GM11168 (cell line): ENCODE data around the gene CNKSR1.

ENCODE experiments used
- in situ Hi-C: fragments of 300-500 bp; cut with MboI; formaldehyde crosslinking; loops from one replicate; pipeline ENCODE4 v1.12.0; 2022; ENCODE audit warnings: low sequenced_read_pairs; ENCODE audit not compliant: unreplicated experiment

CNKSR1 gene

DNA sequence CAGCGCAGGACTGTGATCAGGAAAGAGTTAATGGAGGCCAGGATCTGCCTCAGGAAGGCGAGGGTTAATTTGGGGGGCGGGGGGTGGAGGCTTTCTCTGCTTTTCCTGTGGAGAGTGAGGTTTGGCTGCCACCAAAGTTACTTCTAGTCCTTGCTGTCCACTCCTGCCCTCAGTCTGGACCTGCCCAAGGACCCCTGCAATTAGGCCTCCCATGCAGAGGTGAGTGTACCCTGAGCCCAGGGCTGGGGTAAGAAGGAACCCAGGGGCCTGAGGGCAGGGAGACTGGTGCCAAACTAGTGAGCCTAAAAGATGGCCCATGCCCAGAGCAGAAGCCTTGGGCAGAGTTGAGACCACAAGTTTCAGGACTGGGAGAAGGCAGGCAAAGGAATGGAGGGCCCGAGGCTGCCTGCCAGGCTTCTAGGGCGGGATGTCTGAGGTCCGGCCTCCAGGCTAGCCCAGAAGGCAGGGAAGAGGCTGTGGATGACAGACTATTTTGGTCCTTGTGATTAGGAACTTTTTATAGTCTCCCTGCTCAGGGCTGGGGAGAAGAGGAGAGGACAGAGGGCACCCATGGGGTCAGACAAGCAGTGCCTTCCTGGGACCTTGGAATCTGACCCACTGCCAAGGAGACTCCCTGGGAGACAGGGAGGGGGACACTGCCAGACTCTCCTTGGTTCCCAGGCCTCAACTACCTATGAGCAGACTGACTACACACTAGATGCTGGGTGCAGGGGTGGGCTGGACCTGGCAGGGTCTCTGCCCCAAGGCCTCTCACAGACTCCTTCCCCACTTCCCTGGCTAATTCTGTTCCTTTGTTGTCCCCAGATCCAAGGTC, 18.2 kb upstream of the CNKSR1 start, which contains the start of gene FAM110D:
Gene FAM110D, plus strand, starts transcription at position 172 of the 835 bp plus-strand sequence. CDS start 2,213 bp downstream, outside the sequence.
- in situ Hi-C loops, result no loop called here

GRCh38 chr1:26159743-26160039, 17.6 kb upstream of the CNKSR1 start:
- in situ Hi-C loops, result no loop called here

DNA sequence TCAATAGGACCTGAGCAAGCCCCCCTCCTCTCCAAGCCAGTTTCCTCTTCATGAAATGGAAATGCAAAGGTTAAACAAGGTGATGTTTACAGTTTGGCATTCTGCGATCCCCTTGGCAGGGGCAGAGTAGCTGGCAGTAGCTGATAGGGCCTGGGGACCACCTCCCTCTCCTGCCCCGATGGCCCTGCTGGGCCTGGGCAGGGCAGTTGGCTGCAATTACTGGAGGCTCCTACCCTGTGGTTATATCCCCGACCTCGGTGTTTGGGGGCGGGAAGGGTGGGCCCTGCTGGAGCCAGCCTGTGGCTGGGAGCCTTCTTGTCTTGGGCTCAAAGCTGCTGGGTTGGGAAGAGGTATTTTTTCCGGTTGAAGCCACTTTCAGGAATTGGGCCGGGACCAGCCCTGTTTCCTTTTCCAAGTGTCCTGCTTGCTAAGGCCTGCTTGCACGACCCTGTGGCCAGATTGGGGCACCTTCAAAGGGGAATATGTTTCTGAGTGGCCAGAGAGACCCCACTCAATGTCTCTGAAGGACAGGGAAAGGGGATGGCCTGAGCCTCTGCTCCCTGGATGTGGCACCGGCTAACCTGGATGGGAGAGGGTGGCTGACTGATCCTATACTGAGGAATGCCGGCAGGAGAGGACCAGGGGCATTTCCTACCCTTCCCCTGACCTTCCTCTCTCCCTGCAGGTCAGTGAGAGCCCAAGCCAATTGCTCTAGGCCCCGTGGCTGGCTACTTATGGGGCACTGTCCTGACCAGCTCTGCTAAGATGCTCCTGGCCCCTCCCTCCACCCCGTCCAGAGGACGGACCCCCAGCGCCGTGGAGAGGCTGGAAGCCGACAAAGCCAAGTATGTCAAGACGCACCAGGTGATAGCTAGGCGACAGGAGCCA, 16.5 kb upstream of the CNKSR1 start:
- in situ Hi-C loops, result no loop called here

DNA sequence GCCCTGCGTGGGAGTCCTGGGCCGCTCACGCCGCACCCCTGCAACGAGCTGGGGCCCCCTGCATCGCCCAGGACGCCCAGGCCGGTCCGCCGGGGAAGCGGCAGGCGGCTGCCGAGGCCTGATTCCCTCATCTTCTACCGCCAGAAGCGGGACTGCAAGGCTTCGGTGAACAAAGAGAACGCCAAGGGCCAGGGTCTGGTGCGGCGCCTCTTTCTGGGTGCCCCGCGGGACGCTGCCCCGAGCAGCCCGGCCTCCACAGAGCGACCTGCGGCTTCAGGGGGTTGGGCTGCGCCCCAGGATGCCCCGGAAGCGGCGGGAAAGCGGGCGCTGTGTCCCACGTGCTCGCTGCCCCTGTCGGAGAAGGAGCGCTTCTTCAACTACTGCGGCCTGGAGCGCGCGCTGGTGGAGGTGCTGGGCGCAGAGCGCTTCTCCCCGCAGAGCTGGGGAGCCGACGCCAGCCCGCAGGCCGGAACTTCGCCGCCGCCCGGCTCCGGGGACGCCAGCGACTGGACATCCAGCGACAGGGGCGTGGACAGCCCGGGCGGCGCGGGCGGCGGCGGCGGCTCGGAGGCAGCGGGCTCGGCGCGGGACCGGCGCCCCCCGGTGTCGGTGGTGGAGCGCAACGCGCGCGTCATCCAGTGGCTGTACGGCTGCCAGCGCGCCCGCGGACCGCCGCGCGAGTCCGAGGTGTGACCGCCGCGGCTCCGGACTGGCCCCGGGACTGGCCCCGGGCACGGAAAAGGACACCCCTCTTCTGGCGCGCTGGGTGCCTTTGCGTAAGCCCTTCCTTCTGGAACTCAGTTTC, 15.7 kb upstream of the CNKSR1 start:
- in situ Hi-C loops, result no loop called here

GRCh38 chr1:26162220-26162709, 15.0 kb upstream of the CNKSR1 start:
- in situ Hi-C loops, result no loop called here

GRCh38 chr1:26163684-26164035, 13.6 kb upstream of the CNKSR1 start:
- in situ Hi-C loops, result no loop called here

DNA sequence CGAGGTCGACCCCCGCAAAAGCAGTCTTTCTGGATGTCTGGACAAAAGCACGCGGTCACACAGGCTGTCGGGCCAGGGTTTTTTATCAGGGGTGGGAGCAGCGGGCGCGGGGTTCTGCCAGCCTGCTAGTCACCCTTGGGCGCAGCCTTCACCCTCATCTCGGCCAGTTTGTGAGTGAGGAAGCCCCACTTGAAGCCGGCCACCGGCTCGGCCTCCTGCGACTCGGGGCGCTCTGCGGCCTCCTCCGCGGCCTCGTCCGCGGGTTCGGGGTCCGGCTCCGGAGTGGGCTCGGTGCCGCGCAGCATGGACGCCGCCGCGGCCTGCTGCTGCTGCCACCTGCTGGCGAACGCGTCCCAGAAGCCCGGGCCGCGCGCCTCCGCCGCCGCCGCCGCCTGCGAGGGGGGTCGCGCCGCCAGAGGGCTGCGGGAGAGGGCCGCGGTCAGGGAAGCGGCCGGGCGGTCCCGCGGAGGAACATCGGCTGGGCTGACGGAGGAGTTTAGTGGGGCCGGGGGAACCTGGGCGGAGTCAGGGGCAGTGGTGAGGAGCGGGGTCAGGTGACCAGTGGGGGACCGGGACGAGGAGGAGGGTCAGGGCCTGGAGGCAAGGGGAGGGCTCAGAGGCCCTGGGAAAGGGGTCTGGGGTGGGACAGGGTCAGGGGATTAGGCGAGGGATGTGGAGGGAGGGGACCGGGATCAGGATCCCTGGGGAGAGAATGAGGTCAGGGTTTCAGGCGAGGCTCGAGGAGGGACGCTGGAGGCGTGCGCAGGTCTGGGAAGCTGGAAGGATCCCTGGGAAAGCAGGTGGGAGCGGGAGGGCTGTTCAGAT, 13.0 kb upstream of the CNKSR1 start:
- in situ Hi-C loops, result no loop called here

DNA sequence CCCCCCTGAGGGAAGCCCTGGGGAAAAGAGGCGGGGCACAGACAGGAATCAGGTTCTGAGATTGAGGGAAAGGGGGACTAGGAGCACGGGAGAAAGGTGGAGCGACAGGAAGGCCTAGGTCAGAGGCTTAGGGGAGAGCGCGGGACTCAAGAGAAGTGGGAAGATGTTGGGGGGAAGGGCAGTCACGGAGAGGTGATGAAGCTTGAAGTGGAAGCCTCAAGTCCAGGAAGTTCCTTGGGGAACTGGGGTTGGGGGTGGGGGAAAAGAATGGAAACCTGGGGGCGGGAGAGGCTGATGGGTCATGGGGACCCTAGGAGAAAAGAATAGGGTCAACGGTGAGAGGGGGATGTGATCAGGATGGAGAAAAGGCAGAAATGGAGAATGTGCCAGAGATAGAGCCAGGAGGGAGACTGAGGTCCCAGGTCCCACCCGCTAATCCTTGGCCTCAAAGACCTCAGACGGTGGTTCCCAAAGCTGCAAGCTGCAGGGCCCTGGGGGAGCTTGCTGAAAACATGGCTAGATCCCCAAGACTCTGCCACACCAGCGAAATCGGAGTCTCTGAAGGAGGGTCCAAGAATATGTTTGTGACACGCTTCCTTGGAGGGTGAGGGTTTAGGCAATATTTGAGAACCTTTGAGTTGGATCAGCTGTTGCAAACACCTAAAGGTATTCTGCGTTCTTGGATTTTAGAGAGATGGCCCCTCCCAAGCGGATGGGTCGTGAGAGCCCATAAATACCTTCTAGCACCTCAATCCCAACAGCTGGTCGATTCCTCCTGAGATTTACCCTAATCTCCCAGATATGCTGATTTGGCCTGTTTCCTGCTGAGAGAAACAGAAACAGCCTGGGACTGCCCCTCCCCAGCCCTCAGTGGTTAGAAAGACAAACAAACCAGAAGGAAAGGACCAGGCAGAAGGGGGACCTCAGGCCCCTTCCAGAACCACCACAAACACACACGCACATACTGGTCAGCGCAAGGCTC, 12.1 kb upstream of the CNKSR1 start:
- in situ Hi-C loops, result no loop called here

DNA sequence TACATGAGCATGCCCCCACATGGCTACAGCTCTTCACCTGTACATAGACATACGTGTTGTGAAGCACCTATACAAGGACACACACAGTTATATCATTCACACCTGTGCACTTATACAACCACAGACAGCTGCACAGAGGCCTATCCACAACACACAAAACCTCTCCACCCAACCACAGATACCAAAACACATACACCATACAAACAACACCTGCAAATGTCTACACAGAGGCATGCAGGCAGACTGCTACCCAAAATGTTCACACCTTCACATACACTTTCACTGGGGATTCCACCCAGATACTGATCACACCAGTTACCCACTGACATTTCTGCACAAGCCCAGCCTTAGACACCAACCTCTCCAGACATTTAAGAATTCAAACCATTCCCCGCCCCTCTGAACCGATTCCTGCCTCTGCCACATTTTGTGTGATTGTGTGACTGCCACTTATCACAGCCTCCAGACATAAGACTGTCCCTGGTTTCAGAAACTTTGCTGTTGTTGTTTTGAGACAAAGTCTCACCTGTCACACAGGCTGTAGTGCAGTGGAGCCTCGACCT, 10.5 kb upstream of the CNKSR1 start:
- in situ Hi-C loops, result no loop called here

- in situ Hi-C loops, result no loop called here
These were observed 8.7 kb upstream of the CNKSR1 start, which contains the start of gene C1orf232 for GRCh38 chr1:26168410-26169197. C1orf232 (minus strand) TSS chr1:26168963; CDS start chr1:26168499, 464 bp downstream.

- in situ Hi-C loops, result no loop called here
These were observed 8.1 kb upstream of the CNKSR1 start for GRCh38 chr1:26169198-26169554.

- in situ Hi-C loops, result no loop called here
These were observed 7.4 kb upstream of the CNKSR1 start, which contains the start of gene ZNF593 for GRCh38 chr1:26169669-26170471. ZNF593 (plus strand) TSS chr1:26169908; CDS start chr1:26169984, 76 bp downstream.

- in situ Hi-C loops, result no loop called here
These were observed 6.8 kb upstream of the CNKSR1 start for GRCh38 chr1:26170472-26170821.

GRCh38 chr1:26171084-26172072, 5.9 kb upstream of the CNKSR1 start, which contains the start of gene ZNF593OS:
ZNF593OS (minus strand) TSS chr1:26171832; CDS start chr1:26171661, 171 bp downstream.
- in situ Hi-C loops, result no loop called here

- in situ Hi-C loops, result no loop called here
These were observed 1.9 kb upstream of the CNKSR1 start for GRCh38 chr1:26175346-26175745.
